Measurements from ENCODE around the gene GRIFIN.
A peak's percentile ranks its signal among the peaks of the same experiment; 100 is the strongest.

Gene GRIFIN

DNA sequence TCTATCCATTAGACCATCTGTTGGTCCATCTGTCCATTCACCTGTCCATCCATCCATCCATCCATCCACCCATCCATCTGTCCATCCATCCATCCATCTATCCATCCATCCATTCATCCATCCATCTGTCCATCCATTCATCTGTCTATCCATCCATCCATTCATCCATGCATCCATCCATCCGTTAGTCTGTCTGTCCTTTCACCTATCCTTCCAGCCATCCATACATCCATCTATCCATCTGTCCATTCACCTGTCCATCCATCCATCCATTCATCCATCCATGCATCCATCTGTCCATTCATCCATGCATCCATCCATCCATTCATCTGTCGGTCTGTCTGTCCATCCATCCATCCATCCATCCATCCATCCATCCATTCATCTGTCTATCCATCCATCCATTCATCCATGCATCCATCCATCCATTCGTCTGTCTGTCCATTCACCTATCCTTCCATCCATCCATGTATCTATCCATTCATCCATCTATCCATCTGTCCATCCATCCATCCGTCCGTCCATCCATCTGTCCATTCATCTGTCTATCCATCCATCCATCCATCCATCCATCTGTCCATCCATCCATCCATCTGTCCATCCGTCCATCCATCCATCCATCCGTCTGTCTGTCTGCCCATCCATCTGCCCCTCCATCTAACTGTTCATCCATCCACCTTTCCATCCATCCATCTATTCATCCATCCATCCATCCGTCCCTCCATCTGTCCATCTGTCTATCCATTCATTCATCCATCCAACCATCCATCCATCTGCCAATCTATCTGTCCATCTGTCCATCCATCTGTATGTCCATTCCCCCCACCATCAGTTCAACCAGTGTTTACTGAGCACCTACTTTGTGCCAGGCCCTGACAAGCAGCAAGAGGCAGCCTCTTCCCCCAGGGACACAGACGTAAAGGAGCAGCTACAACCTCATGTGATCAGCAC lies 38.5 kb upstream of the GRIFIN start (continued):
- TF ChIP-seq ZNF2 (tag by site-specific recombination; IDR thresholded peaks at IDR 0.05) (no peak), ZNF626 (tag by site-specific recombination; IDR thresholded peaks at IDR 0.05) (no peak), ZNF776 (tag by site-specific recombination; IDR thresholded peaks at IDR 0.05; ENCODE audit: borderline replicate concordance) (no peak), IKZF3 (tag by site-specific recombination; IDR thresholded peaks at IDR 0.05) (no peak), ZNF677 (tag by site-specific recombination; IDR thresholded peaks at IDR 0.05) (no peak), ZNF354C (tag by site-specific recombination; IDR thresholded peaks at IDR 0.05; ENCODE audit: borderline replicate concordance, low read depth) (no peak), ZNF549 (tag by site-specific recombination; IDR thresholded peaks at IDR 0.05) (no peak), ZNF24 (tag by site-specific recombination; IDR thresholded peaks at IDR 0.05) (no peak), ZNF585B (tag by site-specific recombination; IDR thresholded peaks at IDR 0.05) (no peak), ZNF175 (tag by site-specific recombination; IDR thresholded peaks at IDR 0.05) (no peak), ZNF664 (tag by site-specific recombination; IDR thresholded peaks at IDR 0.05) (peak; percentile 99), ZNF555 (tag by site-specific recombination; conservative IDR thresholded peaks at IDR 0.05) (no peak)
- TF ChIP-seq, protein P1, sequence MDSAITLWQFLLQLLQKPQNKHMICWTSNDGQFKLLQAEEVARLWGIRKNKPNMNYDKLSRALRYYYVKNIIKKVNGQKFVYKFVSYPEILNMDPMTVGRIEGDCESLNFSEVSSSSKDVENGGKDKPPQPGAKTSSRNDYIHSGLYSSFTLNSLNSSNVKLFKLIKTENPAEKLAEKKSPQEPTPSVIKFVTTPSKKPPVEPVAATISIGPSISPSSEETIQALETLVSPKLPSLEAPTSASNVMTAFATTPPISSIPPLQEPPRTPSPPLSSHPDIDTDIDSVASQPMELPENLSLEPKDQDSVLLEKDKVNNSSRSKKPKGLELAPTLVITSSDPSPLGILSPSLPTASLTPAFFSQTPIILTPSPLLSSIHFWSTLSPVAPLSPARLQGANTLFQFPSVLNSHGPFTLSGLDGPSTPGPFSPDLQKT (IDR thresholded peaks at IDR 0.05; ENCODE audit: borderline replicate concordance, low read depth, low read length), result no peak

DNA sequence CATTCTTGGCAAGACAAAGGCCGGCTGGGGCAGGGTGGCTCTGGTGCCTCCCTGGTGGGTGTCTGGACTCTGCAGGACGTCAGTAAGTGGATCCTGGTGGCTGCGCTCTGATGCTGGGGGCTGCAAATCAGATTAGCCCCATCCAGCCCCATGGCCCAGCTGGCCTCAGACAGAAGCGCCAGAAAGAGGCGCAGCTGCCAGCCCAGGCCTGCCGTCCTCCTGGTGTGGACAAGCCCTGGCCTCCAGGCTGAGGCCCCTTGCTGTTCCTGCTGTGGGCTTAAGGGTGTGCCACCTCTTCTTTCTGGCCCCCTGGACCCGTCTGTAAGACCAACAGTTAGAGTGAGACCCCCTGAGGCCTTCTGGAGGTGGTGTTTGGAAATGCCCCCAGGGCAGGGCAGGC lies 37.5 kb upstream of the GRIFIN start:
- CTCF ChIA-PET, result no interaction called here
- Histone ChIP-seq H3K27ac (ENCODE audit: extremely low read depth, low read depth, low read length) (no peak overlapping the region), H3K4me1 (ENCODE audit: control insufficient read depth, insufficient read depth, low read length) (no peaks in the 10 kb centered on the region; the same call in 1 of the 2 replicates), H3K36me3 (ENCODE audit: control insufficient read depth in 2 of 2, insufficient read depth in 1 of 2, low read length in 2 of 2) (no peaks in the 10 kb centered on the region), H3K4me3 (ENCODE audit: low read depth, low read length) (no peak overlapping the region), H3K9me3 (ENCODE audit: control insufficient read depth, insufficient read depth, low read depth, low read length) (no peaks in the 10 kb centered on the region)
- TF ChIP-seq ZIC2 (tag by site-specific recombination; IDR thresholded peaks at IDR 0.05) (peak; percentile 33; the same call in 1 of the 2 replicates), ZNF114 (tag by site-specific recombination; IDR thresholded peaks at IDR 0.05) (no peak), ZSCAN23 (tag by site-specific recombination; IDR thresholded peaks at IDR 0.05) (no peak), EGR2 (tag by site-specific recombination; IDR thresholded peaks at IDR 0.05; ENCODE audit: low read depth) (no peak), ZNF23 (tag by site-specific recombination; IDR thresholded peaks at IDR 0.05; ENCODE audit: borderline replicate concordance) (no peak), GLIS1 (tag by site-specific recombination; IDR thresholded peaks at IDR 0.05) (peak; percentile 22; the same call in 1 of the 2 replicates), ZNF155 (tag by site-specific recombination; IDR thresholded peaks at IDR 0.05) (no peak), ZNF571 (tag by site-specific recombination; IDR thresholded peaks at IDR 0.05) (no peak), OVOL3 (tag by site-specific recombination; IDR thresholded peaks at IDR 0.05) (no peak)
- POLR2A ChIA-PET, result no interaction called here

DNA sequence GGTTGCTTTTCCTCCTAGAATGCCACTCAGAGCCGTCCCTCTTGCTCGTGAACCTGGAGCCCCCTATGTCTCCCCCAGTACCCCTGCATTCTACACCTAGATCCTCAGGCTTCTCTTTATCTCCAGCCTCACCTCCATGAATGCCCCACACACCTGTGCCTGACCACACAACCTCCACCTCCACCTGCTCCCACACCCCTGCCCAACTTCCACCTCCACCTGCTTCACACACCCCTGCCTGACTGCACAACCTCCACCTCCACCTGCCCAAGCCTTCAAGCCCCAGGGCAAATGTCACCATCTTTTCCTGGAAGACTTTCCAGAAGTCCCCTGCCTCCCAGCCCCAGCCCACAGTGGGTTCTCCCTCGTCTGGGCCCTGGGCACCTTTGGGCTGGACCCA lies 36.5 kb upstream of the GRIFIN start:
- ChIA-PET POLR2A (no interaction called here), CTCF (no interaction called here)
- Histone ChIP-seq H3K36me3 (ENCODE audit: control insufficient read depth in 2 of 2, insufficient read depth in 1 of 2, low read length in 2 of 2) (no peaks in the 10 kb centered on the region), H3K9me3 (ENCODE audit: control insufficient read depth, insufficient read depth, low read depth, low read length) (no peaks in the 10 kb centered on the region), H3K4me3 (ENCODE audit: low read depth, low read length) (no peak overlapping the region), H3K27ac (ENCODE audit: extremely low read depth, low read depth, low read length) (no peak overlapping the region), H3K4me1 (ENCODE audit: control insufficient read depth, insufficient read depth, low read length) (no peaks in the 10 kb centered on the region; the same call in 1 of the 2 replicates)
- TF ChIP-seq ZBTB1 (tag by site-specific recombination; IDR thresholded peaks at IDR 0.05), result no peak
- TF ChIP-seq ZNF670 (tag by site-specific recombination; IDR thresholded peaks at IDR 0.05; ENCODE audit: low read depth), result no peak
- peak; percentile 84 for TF ChIP-seq EGR2 (tag by site-specific recombination; IDR thresholded peaks at IDR 0.05; ENCODE audit: low read depth)
- TF ChIP-seq ZFHX2 (tag by site-specific recombination; conservative IDR thresholded peaks at IDR 0.05), result peak; percentile 72
- TF ChIP-seq, protein P2, sequence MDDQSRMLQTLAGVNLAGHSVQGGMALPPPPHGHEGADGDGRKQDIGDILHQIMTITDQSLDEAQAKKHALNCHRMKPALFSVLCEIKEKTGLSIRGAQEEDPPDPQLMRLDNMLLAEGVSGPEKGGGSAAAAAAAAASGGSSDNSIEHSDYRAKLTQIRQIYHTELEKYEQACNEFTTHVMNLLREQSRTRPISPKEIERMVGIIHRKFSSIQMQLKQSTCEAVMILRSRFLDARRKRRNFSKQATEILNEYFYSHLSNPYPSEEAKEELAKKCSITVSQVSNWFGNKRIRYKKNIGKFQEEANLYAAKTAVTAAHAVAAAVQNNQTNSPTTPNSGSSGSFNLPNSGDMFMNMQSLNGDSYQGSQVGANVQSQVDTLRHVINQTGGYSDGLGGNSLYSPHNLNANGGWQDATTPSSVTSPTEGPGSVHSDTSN (CRISPR knock-in tag; IDR thresholded peaks at IDR 0.05), result no peak

All from HEK293 (cell line).